Panc1 (cell line): Measurements from ENCODE around the gene AURKB.

ENCODE experiments used
- CTCF ChIP-seq: fragments of 450-650 bp; IDR thresholded peaks from 2 replicates; pipeline ENCODE4 v1.5.1; 2017; ENCODE audit warnings: mild to moderate bottlenecking
- POLR2AphosphoS5 ChIP-seq: IDR thresholded peaks from 2 replicates; pipeline ENCODE4 v1.6.1; 2012; ENCODE audit warnings: mild to moderate bottlenecking, low read depth, low read length, moderate library complexity
- SIN3A ChIP-seq: IDR thresholded peaks from 2 replicates; pipeline ENCODE4 v1.6.1; 2012; ENCODE audit warnings: low read depth, mild to moderate bottlenecking, low read length, moderate library complexity, borderline replicate concordance; ENCODE audit not compliant: insufficient read depth
- TCF7L2 ChIP-seq: IDR thresholded peaks from 2 replicates; pipeline ENCODE4 v1.6.1; 2011; ENCODE audit warnings: mild to moderate bottlenecking, low read depth, low read length, inconsistent platforms
- TF ChIP-seq, protein P1 (sequence below), 2 experiments: IDR thresholded peaks; 2 replicates each; pipeline ENCODE4 v1.6.1; 2011 to 2012; ENCODE audit warnings: low read depth in 2 of 2, control low read depth in 1 of 2, low read length in 1 of 2, mild to moderate bottlenecking in 1 of 2, moderate library complexity in 1 of 2; ENCODE audit not compliant: insufficient read depth in 1 of 2

DNA sequence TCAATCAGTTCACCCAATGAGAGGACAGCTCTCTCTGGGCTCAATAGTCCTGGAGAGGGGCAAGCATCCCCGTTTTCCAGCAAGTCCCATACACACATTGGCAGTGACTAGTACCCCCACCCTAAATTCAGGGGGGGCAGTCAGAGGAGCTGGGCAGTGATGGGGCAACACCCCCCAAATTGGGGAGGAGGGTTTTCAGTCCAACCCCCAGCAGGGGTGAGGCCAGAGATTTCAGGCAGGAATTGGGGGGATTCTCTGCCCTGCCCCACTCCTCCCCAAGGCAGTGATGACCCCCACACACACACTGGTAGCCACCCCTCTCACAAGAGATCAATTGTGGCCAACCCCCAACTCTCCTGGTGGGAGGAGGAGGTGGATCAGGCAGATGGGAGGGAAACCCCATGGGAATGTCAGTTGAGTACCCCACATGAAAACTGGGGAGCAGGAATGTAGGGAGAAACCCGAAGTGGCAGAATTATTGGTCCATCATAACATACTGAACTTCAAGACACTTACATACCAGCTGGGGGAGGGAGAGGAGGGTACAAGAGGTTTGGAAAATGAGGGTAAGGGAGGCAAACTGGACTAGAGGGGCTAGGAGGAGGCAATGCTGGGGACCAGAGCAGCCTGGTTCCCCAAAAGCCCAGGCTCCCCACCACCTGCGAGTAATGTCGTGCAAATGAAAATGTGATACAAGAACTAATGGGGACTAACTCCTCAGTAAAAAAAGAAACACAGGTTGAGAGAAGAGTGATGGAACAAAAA, 50.7 kb downstream of the AURKB start:
- TF ChIP-seq CTCF (no peak), POLR2AphosphoS5 (no peak), SIN3A (no peak), TCF7L2 (no peak)
- TF ChIP-seq, protein P1, sequence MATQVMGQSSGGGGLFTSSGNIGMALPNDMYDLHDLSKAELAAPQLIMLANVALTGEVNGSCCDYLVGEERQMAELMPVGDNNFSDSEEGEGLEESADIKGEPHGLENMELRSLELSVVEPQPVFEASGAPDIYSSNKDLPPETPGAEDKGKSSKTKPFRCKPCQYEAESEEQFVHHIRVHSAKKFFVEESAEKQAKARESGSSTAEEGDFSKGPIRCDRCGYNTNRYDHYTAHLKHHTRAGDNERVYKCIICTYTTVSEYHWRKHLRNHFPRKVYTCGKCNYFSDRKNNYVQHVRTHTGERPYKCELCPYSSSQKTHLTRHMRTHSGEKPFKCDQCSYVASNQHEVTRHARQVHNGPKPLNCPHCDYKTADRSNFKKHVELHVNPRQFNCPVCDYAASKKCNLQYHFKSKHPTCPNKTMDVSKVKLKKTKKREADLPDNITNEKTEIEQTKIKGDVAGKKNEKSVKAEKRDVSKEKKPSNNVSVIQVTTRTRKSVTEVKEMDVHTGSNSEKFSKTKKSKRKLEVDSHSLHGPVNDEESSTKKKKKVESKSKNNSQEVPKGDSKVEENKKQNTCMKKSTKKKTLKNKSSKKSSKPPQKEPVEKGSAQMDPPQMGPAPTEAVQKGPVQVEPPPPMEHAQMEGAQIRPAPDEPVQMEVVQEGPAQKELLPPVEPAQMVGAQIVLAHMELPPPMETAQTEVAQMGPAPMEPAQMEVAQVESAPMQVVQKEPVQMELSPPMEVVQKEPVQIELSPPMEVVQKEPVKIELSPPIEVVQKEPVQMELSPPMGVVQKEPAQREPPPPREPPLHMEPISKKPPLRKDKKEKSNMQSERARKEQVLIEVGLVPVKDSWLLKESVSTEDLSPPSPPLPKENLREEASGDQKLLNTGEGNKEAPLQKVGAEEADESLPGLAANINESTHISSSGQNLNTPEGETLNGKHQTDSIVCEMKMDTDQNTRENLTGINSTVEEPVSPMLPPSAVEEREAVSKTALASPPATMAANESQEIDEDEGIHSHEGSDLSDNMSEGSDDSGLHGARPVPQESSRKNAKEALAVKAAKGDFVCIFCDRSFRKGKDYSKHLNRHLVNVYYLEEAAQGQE (IDR thresholded peaks at IDR 0.05; ENCODE audit: insufficient read depth in 1 of 2, low read depth in 2 of 2, low read length in 1 of 2), result no peak
